ENCODE measurements around the gene MSH6. TPM values are rescaled to one million over a fixed set of nuclear protein-coding genes. Genes with fewer than 3 reads are reported as not detected.

MSH6 gene
- total and polyA plus RNA-seq, 12 donors, result 9.6 to 119 (median 55.0) TPM

- Histone ChIP-seq H3K36me3 (replicated peaks in 1 of 2) (no peaks in the 10 kb centered on the region), H3K9me3 (replicated peaks in 1 of 3) (no peaks in the 10 kb centered on the region), H3K27me3 (no peaks in the 10 kb centered on the region), H3K27ac (peak overlapping the region; percentile 64 to 83 (median 70)), H3K4me3 (no peak overlapping the region), H3K4me1 (replicated peaks in 1 of 2) (peaks cover 11 to 13% of the 10 kb centered on the region in 2 donors)
- TF ChIP-seq POLR2A (IDR thresholded peaks at IDR 0.05), result peak in 1 of 2 donors; percentile 49
- TF ChIP-seq, protein P1, sequence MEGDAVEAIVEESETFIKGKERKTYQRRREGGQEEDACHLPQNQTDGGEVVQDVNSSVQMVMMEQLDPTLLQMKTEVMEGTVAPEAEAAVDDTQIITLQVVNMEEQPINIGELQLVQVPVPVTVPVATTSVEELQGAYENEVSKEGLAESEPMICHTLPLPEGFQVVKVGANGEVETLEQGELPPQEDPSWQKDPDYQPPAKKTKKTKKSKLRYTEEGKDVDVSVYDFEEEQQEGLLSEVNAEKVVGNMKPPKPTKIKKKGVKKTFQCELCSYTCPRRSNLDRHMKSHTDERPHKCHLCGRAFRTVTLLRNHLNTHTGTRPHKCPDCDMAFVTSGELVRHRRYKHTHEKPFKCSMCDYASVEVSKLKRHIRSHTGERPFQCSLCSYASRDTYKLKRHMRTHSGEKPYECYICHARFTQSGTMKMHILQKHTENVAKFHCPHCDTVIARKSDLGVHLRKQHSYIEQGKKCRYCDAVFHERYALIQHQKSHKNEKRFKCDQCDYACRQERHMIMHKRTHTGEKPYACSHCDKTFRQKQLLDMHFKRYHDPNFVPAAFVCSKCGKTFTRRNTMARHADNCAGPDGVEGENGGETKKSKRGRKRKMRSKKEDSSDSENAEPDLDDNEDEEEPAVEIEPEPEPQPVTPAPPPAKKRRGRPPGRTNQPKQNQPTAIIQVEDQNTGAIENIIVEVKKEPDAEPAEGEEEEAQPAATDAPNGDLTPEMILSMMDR (IDR thresholded peaks at IDR 0.05), result no peak
- peak; percentile 58 to 83 (median 75) for DNase-seq
- WGBS, 4 donors, result 35 to 48% (median 46%) methylated on average over 13 of the region's 13 CpGs
- intact Hi-C loops (cut with DNase I), result no loop called here
These were observed 5.5 kb upstream of the MSH6 start for GRCh38 chr2:47777277-47777937.

DNA sequence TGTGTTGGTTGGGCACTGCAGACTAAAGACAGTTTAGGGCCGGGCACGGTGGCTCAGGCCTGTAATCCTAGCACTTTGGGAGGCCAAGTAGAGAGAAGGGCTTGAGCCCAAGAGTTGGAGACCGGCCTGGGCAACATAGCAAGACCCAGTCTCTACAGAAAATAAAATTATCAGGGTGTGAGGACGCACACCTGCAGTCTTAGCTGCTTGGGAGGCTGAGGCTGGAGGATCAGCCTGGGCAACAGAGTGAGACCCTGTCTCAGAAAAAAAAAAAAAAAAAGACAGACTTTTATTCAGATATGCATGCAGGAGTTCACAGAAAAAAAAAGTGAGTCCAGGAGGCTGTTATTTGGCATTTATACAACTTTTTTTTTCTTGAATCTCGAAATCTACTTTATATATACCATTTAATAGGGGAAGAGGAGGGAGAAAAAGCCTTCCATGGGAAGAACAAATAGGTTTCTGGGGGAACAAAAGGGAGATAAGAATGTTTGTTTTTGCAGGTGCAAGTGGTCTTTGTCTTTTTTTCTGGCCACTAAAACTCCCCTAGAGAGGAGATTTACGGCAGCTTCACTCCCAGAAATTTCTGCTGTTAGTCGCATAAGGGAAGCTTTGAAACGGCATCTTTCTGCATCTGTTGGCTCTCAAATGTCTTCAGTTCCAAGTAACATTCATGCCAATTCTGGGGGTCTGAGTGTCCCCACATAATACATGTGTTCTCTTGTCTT is 4.1 kb upstream of the MSH6 start:
- peak overlapping the region in 1 of 5 donors; percentile 83 for H3K27ac ChIP-seq
- TF ChIP-seq, protein P1 (IDR thresholded peaks at IDR 0.05), result no peak
- TF ChIP-seq POLR2A (IDR thresholded peaks at IDR 0.05), result no peak
- H3K9me3 ChIP-seq (replicated peaks in 1 of 3), result no peaks in the 10 kb centered on the region
- DNase-seq, result no peak
- intact Hi-C loops (cut with DNase I), result no loop called here
- 87 to 93% (median 89%) methylated on average over 8 of the region's 8 CpGs for WGBS, 4 donors
- H3K27me3 ChIP-seq, result no peaks in the 10 kb centered on the region
- H3K36me3 ChIP-seq (replicated peaks in 1 of 2), result no peaks in the 10 kb centered on the region
- no peak overlapping the region for H3K4me3 ChIP-seq
- H3K4me1 ChIP-seq (replicated peaks in 1 of 2), result peaks cover 11 to 14% of the 10 kb centered on the region in 2 donors

- intact Hi-C loops (cut with DNase I), result no loop called here
- Histone ChIP-seq H3K4me1 (replicated peaks in 1 of 2) (peaks cover 13 to 17% of the 10 kb centered on the region in 2 donors), H3K27me3 (no peaks in the 10 kb centered on the region), H3K36me3 (replicated peaks in 1 of 2) (no peaks in the 10 kb centered on the region), H3K27ac (no peak overlapping the region), H3K4me3 (no peak overlapping the region), H3K9me3 (replicated peaks in 1 of 3) (no peaks in the 10 kb centered on the region)
- WGBS, 4 donors, result 87 to 89% (median 88%) methylated on average over 8 of the region's 8 CpGs
- DNase-seq, result no peak
- no peak for TF ChIP-seq POLR2A (IDR thresholded peaks at IDR 0.05)
- TF ChIP-seq, protein P1 (IDR thresholded peaks at IDR 0.05), result no peak
These were observed 3.5 kb upstream of the MSH6 start for GRCh38 chr2:47779426-47779790.

- 1 to 3% (median 2%) methylated on average over 7 of the region's 7 CpGs for WGBS, 4 donors
- intact Hi-C loops (cut with DNase I), result loop anchor here in 1 of 2 donors (10.0 kb wide), 1 partner anchor 122 kb away; the partner anchor contains the start of gene FBXO11
- Histone ChIP-seq H3K27me3 (no peaks in the 10 kb centered on the region), H3K4me1 (replicated peaks in 1 of 2) (peaks cover 15 to 16% of the 10 kb centered on the region in 2 donors), H3K36me3 (replicated peaks in 1 of 2) (no peaks in the 10 kb centered on the region), H3K27ac (peak overlapping the region; percentile 89 to 98 (median 96)), H3K9me3 (replicated peaks in 1 of 3) (no peaks in the 10 kb centered on the region), H3K4me3 (peak overlapping the region; percentile 30 to 93 (median 84))
- no peak for TF ChIP-seq POLR2A (IDR thresholded peaks at IDR 0.05)
- TF ChIP-seq, protein P1 (IDR thresholded peaks at IDR 0.05), result no peak
- DNase-seq, result no peak
These were observed 619 bp upstream of the MSH6 start for GRCh38 chr2:47782381-47782670.

Measured in adrenal gland (tissue), 12 donors.